Prostate gland (tissue), 2 donors: Measurements from ENCODE around the gene PDE10A. TPM values are rescaled to one million over a fixed set of nuclear protein-coding genes. Genes with fewer than 3 reads are reported as not detected.
"Not testable (repeated sequence)": the region's sequence is repeated elsewhere in the genome, so short reads cannot be mapped to it uniquely, and the experiment has no call there.

ENCODE experiments used
- DNase-seq: peaks from one replicate; pipeline ENCODE4 v3.0.0-alpha.2; 2019; ENCODE audit warnings: low spot score
- H3K27ac ChIP-seq, 2 donors: fragments of 200-600 bp; sonication (generic); 2 replicates each; pipeline ENCODE4 v1.5.1; 2017 to 2019
- H3K27me3 ChIP-seq: fragments of 200-600 bp; sonication (generic); replicated peaks from 2 replicates; pipeline ENCODE4 v1.5.1; 2019; ENCODE audit not compliant: insufficient read depth
- H3K36me3 ChIP-seq, 2 donors: fragments of 200-600 bp; sonication (generic); 1 replicate in 1 of 2; 2 replicates in 1 of 2; pipeline versions ENCODE4 v1.5.1 to v1.8.1; 2017 to 2019
- H3K4me1 ChIP-seq: fragments of 200-600 bp; sonication (generic); replicated peaks from 2 replicates; pipeline ENCODE4 v1.5.1; 2019
- H3K4me3 ChIP-seq, 2 donors: fragments of 200-600 bp; sonication (generic); 2 replicates each; pipeline ENCODE4 v1.5.1; 2017 to 2019
- H3K9me3 ChIP-seq: fragments of 200-600 bp; sonication (generic); 2 replicates; pipeline ENCODE4 v1.5.1; 2017
- CTCF ChIP-seq, 4 experiments: fragments of 200-600 bp in 2 of 4; fragments of 450-650 bp in 2 of 4; sonication (generic) in 2 of 4; IDR thresholded peaks; 1 replicate in 3 of 4; 2 replicates in 1 of 4; pipeline ENCODE4 v1.5.1; 2016 to 2019; ENCODE audit warnings: antibody characterized with exemption in 4 of 4, mild to moderate bottlenecking in 2 of 4, moderate library complexity in 2 of 4
- POLR2A ChIP-seq: fragments of 450-650 bp; IDR thresholded peaks from one replicate; pipeline ENCODE4 v1.6.1; 2016; ENCODE audit warnings: antibody characterized with exemption, mild to moderate bottlenecking
- POLR2AphosphoS5 ChIP-seq: sonication (generic); formaldehyde crosslinking; IDR thresholded peaks from one replicate; pipeline ENCODE4 v1.6.1; 2017; ENCODE audit warnings: antibody characterized with exemption
- WGBS: methylation state at CpG from one replicate; pipeline ENCODE4 v1.1.5; 2018; 5-methylcytosine and 5-hydroxymethylcytosine counted together
- intact Hi-C: fragments of 100-400 bp; cut with DNase I; formaldehyde crosslinking; loops from one replicate; pipeline ENCODE4 v1.14.2; 2022
- total RNA-seq, 2 donors: library from RNA; depleted of rRNA; stranded (reverse); fragments of >200 nt; gene quantifications; one replicate each; pipeline ENCODE4 v1.1.0, GENCODE V29; 2016

PDE10A gene
- total RNA-seq, 2 donors from 2014 or later: 9.6 to 13.5 TPM

GRCh38 chr6:165594584-165595333 lies 68.3 kb downstream of the PDE10A start:
- 80% methylated on average over 7 of the region's 7 CpGs for WGBS

GRCh38 chr6:165592947-165593346 lies 70.1 kb downstream of the PDE10A start:
- H3K27me3 ChIP-seq, H3K4me3 ChIP-seq, H3K36me3 ChIP-seq, DNase-seq, H3K27ac ChIP-seq, H3K9me3 ChIP-seq, H3K4me1 ChIP-seq, intact Hi-C loops: not testable (repeated sequence)
- WGBS: 95% methylated on average over 4 of the region's 4 CpGs

More at GRCh38 chr6:165594584-165595333, 68.3 kb downstream of the PDE10A start:
- H3K36me3 ChIP-seq: no peaks in the 10 kb centered on the region
- H3K9me3 ChIP-seq: no peaks in the 10 kb centered on the region
- TF ChIP-seq POLR2A (no peak), POLR2AphosphoS5 (no peak), CTCF (IDR thresholded peaks at IDR 0.05) (no peak)
- DNase-seq: no peak
- no peak overlapping the region for H3K4me3 ChIP-seq
- no peaks in the 10 kb centered on the region for H3K27me3 ChIP-seq
- intact Hi-C loops: no loop called here
- H3K4me1 ChIP-seq: no peaks in the 10 kb centered on the region
- H3K27ac ChIP-seq: no peak overlapping the region

DNA sequence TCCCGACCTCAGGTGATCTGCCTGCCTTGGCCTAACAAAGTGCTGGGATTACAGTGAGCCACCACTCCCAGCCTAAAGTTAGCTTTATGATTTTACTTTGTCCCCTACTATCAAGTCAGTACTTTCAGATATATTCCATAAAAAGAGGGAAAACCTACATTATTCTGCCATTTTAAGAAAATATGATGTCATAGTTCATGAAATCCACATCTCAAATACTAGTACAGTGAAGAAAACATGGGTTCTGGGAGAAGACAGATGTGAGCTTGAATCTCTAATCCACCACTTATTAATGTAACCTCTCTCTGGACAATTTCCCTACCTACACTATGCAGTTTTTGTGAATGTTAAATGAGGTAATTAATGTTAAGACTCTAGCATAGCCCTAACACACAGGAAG lies 74.5 kb downstream of the PDE10A start:
- no peaks in the 10 kb centered on the region for H3K36me3 ChIP-seq
- DNase-seq: no peak

GRCh38 chr6:165587206-165587605 lies 75.8 kb downstream of the PDE10A start:
- no peak overlapping the region for H3K4me3 ChIP-seq

More for the DNA sequence above, 74.5 kb downstream of the PDE10A start:
- intact Hi-C loops: no loop called here
- Histone ChIP-seq H3K27me3 (no peaks in the 10 kb centered on the region), H3K4me1 (no peaks in the 10 kb centered on the region), H3K27ac (no peak overlapping the region), H3K9me3 (no peaks in the 10 kb centered on the region), H3K4me3 (no peak overlapping the region)
- WGBS: 93% methylated on average over 1 of the region's 1 CpG
- TF ChIP-seq CTCF (IDR thresholded peaks at IDR 0.05) (no peak), POLR2A (no peak), POLR2AphosphoS5 (no peak)

GRCh38 chr6:165586706-165587105 lies 76.3 kb downstream of the PDE10A start:
- TF ChIP-seq CTCF (IDR thresholded peaks at IDR 0.05): no peak
- TF ChIP-seq POLR2A: no peak
- TF ChIP-seq POLR2AphosphoS5: no peak
- intact Hi-C loops: no loop called here
- Histone ChIP-seq H3K4me3 (no peak overlapping the region), H3K9me3 (no peaks in the 10 kb centered on the region), H3K4me1 (no peaks in the 10 kb centered on the region), H3K36me3 (no peaks in the 10 kb centered on the region), H3K27ac (no peak overlapping the region), H3K27me3 (no peaks in the 10 kb centered on the region)
- 62% methylated on average over 3 of the region's 3 CpGs for WGBS
- no peak for DNase-seq

More at GRCh38 chr6:165587206-165587605, 75.8 kb downstream of the PDE10A start:
- intact Hi-C loops: no loop called here
- Histone ChIP-seq H3K27ac (no peak overlapping the region), H3K36me3 (no peaks in the 10 kb centered on the region), H3K9me3 (no peaks in the 10 kb centered on the region), H3K27me3 (no peaks in the 10 kb centered on the region), H3K4me1 (no peaks in the 10 kb centered on the region)
- no peak for DNase-seq
- WGBS: 79% methylated on average over 5 of the region's 5 CpGs
- TF ChIP-seq CTCF (IDR thresholded peaks at IDR 0.05): no peak
- no peak for TF ChIP-seq POLR2AphosphoS5
- no peak for TF ChIP-seq POLR2A
